ENCODE data around the gene CHMP6. TPM values are rescaled to one million over a fixed set of nuclear protein-coding genes. Genes with fewer than 3 reads are reported as not detected.

Gene CHMP6
- total RNA-seq, 2 experiments from 2014 or later: 17.1 to 17.3 TPM

DNA sequence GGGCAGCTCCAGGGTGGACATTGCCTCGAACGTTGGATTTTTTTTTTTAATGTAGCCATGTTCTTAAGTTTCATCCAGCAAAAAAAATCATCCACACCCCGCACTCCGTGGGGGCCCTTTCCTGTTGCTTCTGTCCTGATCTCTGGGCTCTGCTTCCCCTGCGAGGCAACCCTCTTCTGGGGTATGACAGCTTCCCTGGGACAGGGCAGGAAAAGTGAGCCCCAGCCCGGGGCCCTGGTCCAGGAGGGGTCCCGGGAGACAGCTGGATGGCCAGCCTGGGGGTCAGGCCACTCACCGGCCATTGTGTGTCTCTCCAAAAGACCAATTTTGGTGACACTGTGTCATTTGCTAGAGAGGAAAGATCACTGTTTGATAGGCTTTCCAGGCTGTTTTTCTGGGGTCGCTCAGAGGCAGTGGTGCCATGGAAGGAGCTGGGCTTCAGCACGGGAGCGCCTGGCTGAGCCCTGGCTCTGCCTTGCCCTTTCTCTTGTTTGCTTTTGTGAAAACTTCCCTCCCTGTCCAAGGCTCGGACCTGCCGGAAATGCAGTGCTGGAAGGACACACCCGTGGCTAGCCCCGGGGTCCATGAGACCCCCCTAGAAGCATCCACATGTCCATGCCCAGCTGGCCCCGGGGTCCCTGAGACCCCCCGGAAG is 41.0 kb upstream of the CHMP6 start:
- DNase-seq: no peak
- ChIA-PET POLR2A (no interaction called here), CTCF (interaction anchor here (0.7 kb wide), 1 partner anchor 147 kb away, joined by 3 read pairs; no protein-coding TSS in a partner anchor)
- Mint-ChIP-seq H3K4me1 (ENCODE audit: low read depth) (no peaks in the 10 kb centered on the region), H3K36me3 (peaks cover 21% of the 10 kb centered on the region), H3K27me3 (no peaks in the 10 kb centered on the region), H3K4me3 (no peak overlapping the region), H3K9me3 (no peaks in the 10 kb centered on the region), H3K27ac (no peak overlapping the region)
- intact Hi-C loops (cut with micrococcal nuclease): no loop called here

DNA sequence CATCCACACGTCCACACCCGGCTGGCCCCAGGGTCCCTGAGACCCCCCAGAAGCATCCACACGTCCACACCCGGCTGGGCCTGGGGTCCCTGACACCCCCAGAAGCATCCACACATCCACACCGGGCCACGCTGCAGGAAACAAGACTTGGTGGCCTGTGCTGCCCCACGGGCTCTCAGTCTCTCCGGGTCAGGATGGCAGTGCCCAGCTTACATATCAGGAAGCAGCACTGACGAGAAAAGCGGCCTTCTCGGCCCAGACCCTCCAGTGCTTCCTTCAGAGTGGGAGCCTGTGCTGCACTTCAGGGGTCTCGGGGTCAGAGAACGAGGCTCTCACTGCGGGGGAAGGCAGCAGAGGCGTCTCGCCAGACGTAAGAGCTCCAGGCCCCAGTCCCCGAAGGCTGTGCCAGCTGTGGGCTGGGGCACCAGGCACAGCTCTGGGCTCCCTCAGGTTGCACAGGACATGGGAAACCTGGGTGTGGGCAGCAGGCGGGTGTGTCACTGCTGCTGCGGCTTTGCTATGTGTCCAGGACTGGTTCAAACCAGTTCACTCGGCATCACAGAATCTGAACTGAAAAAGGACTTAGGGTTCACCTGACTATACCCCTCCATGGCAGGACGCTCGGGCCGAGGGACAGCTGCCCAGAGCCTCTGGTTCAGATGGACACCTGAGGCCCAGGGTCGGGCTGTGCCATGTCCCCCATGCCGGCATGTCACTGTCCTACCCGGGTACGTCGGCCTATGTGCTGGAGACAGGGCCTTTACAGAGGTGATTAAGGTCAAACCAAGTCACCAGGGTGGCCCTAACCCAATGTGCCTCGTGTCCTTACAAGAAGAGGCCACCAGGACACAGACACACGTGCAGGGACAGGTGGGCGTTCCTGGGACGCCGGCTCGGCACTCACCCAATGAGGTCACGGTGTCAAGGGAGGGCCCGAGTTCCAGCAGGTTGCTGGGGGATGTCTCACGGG is 40.2 kb upstream of the CHMP6 start:
- peaks cover 13% of the 10 kb centered on the region for H3K36me3 Mint-ChIP-seq

DNA sequence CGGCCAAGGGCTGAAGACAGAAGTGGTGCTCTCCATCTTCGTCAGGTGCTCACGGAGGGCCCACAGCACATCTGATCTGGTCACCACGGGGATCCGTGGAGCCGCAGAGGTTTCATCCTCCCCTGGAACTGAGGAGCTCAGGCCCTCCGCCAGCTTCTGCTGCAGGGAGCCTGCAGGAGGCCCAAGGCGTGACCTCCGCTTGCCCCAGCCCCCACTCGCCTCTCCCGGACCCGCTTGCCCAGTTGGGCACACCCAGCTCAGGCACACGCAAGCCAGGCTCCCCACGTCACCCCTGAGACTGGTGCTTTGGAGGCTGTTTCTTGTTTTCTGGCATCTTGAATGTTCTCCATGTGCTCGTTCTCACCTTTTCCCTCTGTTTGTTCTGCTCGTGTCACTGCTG is 39.4 kb upstream of the CHMP6 start:
- no peaks in the 10 kb centered on the region for H3K9me3 Mint-ChIP-seq
- no peaks in the 10 kb centered on the region for H3K27me3 Mint-ChIP-seq
- H3K27ac Mint-ChIP-seq: no peak overlapping the region
- no peak overlapping the region for H3K4me3 Mint-ChIP-seq
- POLR2A ChIA-PET: no interaction called here
- CTCF ChIA-PET: no interaction called here
- H3K36me3 Mint-ChIP-seq: peaks cover 4% of the 10 kb centered on the region
- no peaks in the 10 kb centered on the region for H3K4me1 Mint-ChIP-seq (ENCODE audit: low read depth)
- intact Hi-C loops (cut with micrococcal nuclease): no loop called here
- DNase-seq: no peak

More for the DNA sequence above, 40.2 kb upstream of the CHMP6 start:
- no peaks in the 10 kb centered on the region for H3K9me3 Mint-ChIP-seq
- H3K27me3 Mint-ChIP-seq: no peaks in the 10 kb centered on the region
- intact Hi-C loops (cut with micrococcal nuclease): no loop called here
- POLR2A ChIA-PET: no interaction called here
- no peaks in the 10 kb centered on the region for H3K4me1 Mint-ChIP-seq (ENCODE audit: low read depth)
- no peak for DNase-seq
- CTCF ChIA-PET: interaction anchor here (0.7 kb wide), 1 partner anchor 147 kb away, joined by 3 read pairs; no protein-coding TSS in a partner anchor
- no peak overlapping the region for H3K4me3 Mint-ChIP-seq
- no peak overlapping the region for H3K27ac Mint-ChIP-seq

DNA sequence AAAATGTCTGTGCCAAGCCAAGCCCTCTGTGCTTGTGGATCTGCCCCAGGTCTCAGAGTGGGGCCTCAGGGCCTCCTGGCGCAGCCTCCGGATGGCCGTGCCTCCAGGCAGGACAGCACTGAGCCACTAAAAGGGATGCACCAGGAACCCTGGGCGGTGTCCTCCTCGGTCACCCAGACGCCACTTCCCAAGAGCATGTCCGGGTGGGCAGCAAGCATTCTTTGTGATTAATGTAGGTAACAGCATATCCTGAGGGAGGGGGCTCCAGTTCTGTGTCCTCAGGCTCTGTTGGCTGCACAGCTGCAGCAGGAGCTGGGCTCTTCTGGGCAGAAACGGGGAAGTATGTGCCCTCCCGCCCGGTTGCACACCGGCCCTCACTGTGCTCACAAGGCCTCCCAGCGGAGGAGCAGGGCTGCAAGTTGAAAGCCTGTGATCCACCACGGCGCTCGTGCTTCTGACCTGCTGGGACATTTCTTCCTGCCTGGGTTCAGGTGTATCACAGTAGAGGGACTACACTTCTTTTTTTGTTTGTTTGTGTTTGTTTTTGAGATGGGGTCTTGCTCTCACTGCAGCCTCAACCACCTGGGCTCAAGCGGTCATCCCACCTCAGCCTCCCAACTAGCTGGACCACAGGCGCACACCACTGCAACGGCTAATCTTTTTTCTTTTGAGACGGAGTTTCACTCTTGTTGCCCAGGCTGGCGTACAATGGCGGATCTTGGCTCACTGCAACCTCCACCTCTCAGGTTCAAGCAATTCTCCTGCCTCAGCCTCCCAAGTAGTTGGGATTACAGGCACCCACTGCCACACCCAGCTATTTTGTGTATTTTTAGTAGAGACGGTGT is 37.9 kb upstream of the CHMP6 start:
- POLR2A ChIA-PET: no interaction called here
- Mint-ChIP-seq H3K4me1 (ENCODE audit: low read depth) (no peaks in the 10 kb centered on the region), H3K9me3 (no peaks in the 10 kb centered on the region), H3K36me3 (no peaks in the 10 kb centered on the region), H3K4me3 (no peak overlapping the region), H3K27ac (no peak overlapping the region), H3K27me3 (no peaks in the 10 kb centered on the region)
- DNase-seq: no peak
- CTCF ChIA-PET: no interaction called here
- intact Hi-C loops (cut with micrococcal nuclease): no loop called here

DNA sequence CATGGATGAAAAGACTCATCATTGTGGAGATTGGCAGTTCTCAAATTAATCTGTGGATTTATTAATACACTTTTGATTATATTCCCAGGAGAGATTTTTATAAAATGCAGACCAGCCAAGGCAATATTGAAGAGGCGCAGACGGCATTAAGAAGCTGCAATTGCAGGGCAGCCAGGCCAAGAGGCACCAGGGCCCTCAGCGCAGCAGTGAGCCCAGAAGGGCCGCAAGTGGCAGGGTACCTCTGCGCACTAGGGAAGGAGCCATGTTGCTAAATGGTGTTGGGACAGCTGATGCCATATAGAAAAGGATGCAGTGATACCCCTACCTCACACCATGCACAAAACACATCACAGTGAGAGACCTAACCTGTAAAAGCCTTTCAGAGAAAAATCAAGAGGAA is 36.6 kb upstream of the CHMP6 start:
- no peak overlapping the region for H3K27ac Mint-ChIP-seq
- no peaks in the 10 kb centered on the region for H3K27me3 Mint-ChIP-seq
- H3K4me1 Mint-ChIP-seq (ENCODE audit: low read depth): no peaks in the 10 kb centered on the region
- ChIA-PET POLR2A (no interaction called here), CTCF (no interaction called here)
- intact Hi-C loops (cut with micrococcal nuclease): no loop called here
- H3K9me3 Mint-ChIP-seq: no peaks in the 10 kb centered on the region
- H3K36me3 Mint-ChIP-seq: no peaks in the 10 kb centered on the region
- no peak for DNase-seq
- H3K4me3 Mint-ChIP-seq: no peak overlapping the region

DNA sequence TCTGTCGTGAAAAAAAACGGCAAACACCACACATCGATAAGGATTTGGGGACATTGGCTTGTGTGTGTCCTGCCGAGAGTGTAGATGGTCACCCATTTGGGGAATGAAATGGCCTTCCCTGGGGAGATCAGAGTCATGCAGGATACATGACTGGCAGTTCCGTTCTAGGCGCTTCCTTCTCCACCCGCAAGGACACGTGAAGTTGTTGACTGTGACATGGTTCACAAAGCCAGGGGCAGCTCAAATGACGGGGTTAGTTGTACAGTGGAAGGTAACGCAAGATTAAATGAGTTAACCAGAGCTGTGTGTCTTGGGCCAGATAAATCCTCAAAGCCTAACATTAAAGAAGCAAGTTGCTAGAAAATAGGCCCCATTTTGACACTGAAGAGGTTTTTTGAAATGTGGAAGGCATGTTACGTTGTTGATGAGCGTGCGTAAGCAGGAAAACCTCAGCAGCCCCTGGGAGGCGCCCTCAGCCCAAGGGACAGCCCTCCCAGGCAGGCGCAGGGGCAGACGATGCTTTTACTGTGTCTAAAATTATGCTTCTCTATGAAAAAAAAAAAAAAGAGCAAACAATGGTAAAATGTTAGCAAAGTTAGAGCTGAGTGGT is 35.9 kb upstream of the CHMP6 start:
- H3K27me3 Mint-ChIP-seq: no peaks in the 10 kb centered on the region
- CTCF ChIA-PET: interaction anchor here (0.6 kb wide), 1 partner anchor 24 kb away, joined by 3 read pairs; no protein-coding TSS in a partner anchor

DNA sequence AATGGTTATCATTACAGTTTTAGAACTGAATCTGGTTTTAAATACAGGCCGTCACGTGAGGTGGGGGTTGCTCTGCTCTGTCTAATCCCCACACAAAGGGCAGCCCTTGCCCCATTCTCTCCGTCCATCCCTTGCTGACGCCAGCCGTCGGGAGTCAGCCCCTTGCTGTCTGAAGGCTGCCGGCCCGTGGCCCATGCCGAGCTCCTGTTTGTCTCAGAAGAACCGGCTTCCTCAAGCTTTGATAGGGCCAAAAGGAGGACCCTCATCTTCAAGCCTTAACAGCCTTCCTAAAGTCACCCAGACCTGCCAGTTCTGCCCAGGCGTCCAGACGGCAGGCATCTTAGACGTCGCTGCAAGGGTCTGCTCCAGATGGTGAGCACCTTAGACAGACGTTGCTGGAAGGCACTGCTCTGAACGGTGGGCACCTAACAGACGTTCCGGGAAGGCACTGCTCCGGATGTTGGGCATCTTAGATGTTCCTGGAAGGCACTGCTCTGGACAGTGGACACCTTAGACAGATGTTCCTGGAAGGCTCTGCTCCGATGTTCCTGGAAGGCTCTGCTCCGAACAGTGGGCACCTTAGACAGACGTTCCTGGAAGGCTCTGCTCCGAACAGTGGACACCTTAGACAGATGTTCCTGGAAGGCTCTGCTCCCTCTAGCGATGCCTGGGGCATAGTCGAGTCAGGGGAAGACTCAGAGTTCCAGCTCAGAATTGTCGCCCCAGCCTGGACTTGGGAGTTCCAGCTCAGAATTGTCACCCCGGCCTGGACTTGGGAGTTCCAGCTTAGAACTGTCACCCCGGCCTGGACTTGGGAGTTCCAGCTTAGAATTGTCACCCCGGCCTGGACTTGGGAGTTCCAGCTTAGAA is 35.1 kb upstream of the CHMP6 start:
- Mint-ChIP-seq H3K27me3 (no peaks in the 10 kb centered on the region), H3K36me3 (no peaks in the 10 kb centered on the region), H3K4me1 (ENCODE audit: low read depth) (no peaks in the 10 kb centered on the region), H3K9me3 (no peaks in the 10 kb centered on the region), H3K27ac (no peak overlapping the region), H3K4me3 (no peak overlapping the region)
- ChIA-PET POLR2A (no interaction called here), CTCF (interaction anchor here (0.6 kb wide), 1 partner anchor 23 kb away, joined by 3 read pairs; no protein-coding TSS in a partner anchor)
- intact Hi-C loops (cut with micrococcal nuclease): no loop called here
- no peak for DNase-seq

More for the DNA sequence above, 35.9 kb upstream of the CHMP6 start:
- DNase-seq: no peak
- Mint-ChIP-seq H3K4me3 (no peak overlapping the region), H3K27ac (no peak overlapping the region), H3K4me1 (ENCODE audit: low read depth) (no peaks in the 10 kb centered on the region), H3K9me3 (no peaks in the 10 kb centered on the region), H3K36me3 (no peaks in the 10 kb centered on the region)
- intact Hi-C loops (cut with micrococcal nuclease): no loop called here
- POLR2A ChIA-PET: no interaction called here

DNA sequence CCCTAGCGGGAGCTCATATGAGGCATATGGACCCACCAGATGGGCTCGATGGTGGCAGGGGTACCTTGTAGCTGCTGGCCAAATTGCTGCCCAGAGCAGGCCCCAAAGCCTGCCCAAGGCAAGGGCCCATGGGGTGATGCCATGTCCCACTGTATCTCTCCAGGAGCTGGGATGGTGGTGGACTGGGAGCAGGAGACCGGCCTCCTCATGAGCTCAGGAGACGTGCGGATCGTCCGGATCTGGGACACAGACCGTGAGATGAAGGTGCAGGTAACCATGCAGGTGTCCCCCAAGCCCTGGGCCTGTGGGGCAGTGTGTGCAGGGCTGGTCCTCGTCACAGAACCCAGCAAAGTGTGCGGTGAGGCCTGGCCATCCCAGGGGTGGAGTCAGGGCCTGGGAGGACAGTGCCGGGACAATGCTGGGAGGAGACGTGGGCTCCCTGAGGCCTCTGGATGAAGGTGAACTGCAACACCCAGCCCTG is 34.1 kb upstream of the CHMP6 start:
- no peaks in the 10 kb centered on the region for H3K4me1 Mint-ChIP-seq (ENCODE audit: low read depth)
- H3K9me3 Mint-ChIP-seq: no peaks in the 10 kb centered on the region
- intact Hi-C loops (cut with micrococcal nuclease): no loop called here
- H3K4me3 Mint-ChIP-seq: no peak overlapping the region
- no peaks in the 10 kb centered on the region for H3K36me3 Mint-ChIP-seq
- ChIA-PET CTCF (no interaction called here), POLR2A (no interaction called here)
- H3K27ac Mint-ChIP-seq: no peak overlapping the region
- no peak for DNase-seq
- no peaks in the 10 kb centered on the region for H3K27me3 Mint-ChIP-seq

DNA sequence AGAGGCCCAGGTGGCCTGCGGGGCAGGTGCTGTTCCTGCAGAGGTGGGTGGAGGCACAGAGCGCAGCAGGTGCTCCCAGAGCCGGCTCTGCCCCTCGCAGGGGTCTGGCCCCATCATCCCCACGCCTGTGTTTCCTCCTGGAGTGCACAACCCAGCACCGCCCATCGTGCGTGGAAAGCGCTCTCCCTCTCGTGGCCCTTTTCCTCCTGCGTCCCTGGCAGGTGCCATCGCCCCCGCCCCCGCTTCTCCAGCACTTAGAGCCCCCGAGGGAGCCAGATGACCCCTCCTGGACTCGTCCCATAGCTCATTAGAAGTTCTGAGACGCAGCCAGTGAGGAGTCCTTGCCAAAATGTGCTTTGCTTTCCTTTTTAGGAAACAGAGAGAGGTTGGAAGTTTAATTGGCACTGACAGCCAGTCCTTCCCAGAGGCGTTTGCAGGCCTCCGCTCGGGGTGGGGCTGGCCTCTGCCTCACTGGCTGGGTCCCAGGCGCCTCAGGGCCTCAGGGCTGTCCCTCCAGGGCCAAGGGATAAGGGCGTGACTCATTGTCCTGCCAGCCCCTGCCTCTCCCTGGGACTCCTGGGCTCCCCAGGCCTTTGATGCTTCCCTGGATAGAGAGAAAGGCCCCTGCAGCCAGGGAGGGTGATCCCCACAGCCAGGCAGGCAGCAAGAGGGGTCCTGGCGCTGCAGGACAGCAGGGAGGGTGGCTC is 32.2 kb upstream of the CHMP6 start:
- ChIA-PET CTCF (no interaction called here), POLR2A (no interaction called here)
- no peak overlapping the region for H3K27ac Mint-ChIP-seq

DNA sequence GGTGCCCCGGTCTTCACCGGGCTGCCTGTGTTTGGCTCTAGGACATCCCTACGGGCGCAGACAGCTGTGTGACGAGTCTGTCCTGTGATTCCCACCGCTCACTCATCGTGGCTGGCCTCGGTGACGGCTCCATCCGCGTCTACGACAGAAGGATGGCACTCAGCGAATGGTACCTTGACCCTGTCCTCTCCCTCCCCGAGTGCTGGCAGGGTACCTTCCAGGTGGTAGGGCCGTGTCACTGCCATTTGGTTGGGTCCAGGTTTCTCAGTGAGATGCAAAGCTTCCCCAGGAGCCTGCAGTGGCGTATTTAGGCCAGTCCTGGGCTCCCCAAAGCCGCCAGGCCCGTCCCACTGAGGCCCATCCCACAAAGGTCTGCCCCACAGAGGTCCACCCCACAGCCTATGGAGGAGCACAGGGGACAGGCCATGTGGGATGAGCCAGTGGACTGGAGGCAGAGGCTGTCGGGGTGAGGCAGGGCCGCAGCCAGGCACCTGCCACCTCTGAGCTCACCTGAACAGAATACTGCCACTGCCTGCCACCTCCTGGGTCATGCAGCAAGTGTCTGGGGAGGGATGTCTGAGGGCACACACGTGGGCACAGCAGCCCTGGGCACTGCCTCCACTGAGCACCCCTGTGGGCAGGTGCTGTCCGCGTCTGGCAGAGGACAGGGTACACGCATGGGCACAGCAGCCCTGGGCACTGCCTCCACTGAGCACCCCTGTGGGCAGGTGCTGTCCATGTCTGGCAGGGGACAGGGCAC is 31.4 kb upstream of the CHMP6 start:
- Mint-ChIP-seq H3K4me3 (no peak overlapping the region), H3K27me3 (no peaks in the 10 kb centered on the region), H3K36me3 (peaks cover 3% of the 10 kb centered on the region), H3K27ac (no peak overlapping the region), H3K9me3 (no peaks in the 10 kb centered on the region), H3K4me1 (ENCODE audit: low read depth) (no peaks in the 10 kb centered on the region)
- intact Hi-C loops (cut with micrococcal nuclease): no loop called here
- POLR2A ChIA-PET: no interaction called here
- DNase-seq: no peak
- CTCF ChIA-PET: interaction anchor here (0.9 kb wide), 1 partner anchor 30 kb away, joined by 3 read pairs; no protein-coding TSS in a partner anchor

More for the DNA sequence above, 32.2 kb upstream of the CHMP6 start:
- intact Hi-C loops (cut with micrococcal nuclease): no loop called here
- DNase-seq: no peak
- H3K27me3 Mint-ChIP-seq: no peaks in the 10 kb centered on the region
- H3K9me3 Mint-ChIP-seq: no peaks in the 10 kb centered on the region
- H3K4me1 Mint-ChIP-seq (ENCODE audit: low read depth): no peaks in the 10 kb centered on the region
- H3K36me3 Mint-ChIP-seq: peaks cover 2% of the 10 kb centered on the region
- no peak overlapping the region for H3K4me3 Mint-ChIP-seq
